Stomach (tissue), 4 donors: Measurements from ENCODE around the gene SLMAP.

Experiments
- EP300 ChIP-seq: sonication (generic); formaldehyde crosslinking; IDR thresholded peaks from one replicate; pipeline ENCODE4 v1.6.1; 2017; ENCODE audit warnings: antibody characterized with exemption
- TF ChIP-seq, protein P1 (sequence below), 7 experiments: fragments of 450-650 bp in 4 of 7; fragments of 200-600 bp in 3 of 7; sonication (generic) in 3 of 7; IDR thresholded peaks; one replicate each; pipeline ENCODE4 v1.5.1; 2016 to 2019; ENCODE audit warnings: antibody characterized with exemption in 7 of 7, control low read depth in 2 of 7, mild to moderate bottlenecking in 1 of 7

- TF ChIP-seq, protein P1, sequence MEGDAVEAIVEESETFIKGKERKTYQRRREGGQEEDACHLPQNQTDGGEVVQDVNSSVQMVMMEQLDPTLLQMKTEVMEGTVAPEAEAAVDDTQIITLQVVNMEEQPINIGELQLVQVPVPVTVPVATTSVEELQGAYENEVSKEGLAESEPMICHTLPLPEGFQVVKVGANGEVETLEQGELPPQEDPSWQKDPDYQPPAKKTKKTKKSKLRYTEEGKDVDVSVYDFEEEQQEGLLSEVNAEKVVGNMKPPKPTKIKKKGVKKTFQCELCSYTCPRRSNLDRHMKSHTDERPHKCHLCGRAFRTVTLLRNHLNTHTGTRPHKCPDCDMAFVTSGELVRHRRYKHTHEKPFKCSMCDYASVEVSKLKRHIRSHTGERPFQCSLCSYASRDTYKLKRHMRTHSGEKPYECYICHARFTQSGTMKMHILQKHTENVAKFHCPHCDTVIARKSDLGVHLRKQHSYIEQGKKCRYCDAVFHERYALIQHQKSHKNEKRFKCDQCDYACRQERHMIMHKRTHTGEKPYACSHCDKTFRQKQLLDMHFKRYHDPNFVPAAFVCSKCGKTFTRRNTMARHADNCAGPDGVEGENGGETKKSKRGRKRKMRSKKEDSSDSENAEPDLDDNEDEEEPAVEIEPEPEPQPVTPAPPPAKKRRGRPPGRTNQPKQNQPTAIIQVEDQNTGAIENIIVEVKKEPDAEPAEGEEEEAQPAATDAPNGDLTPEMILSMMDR (IDR thresholded peaks at IDR 0.05), result peak in 1 of 7 experiments; percentile 6
- no peak for TF ChIP-seq EP300
Observed at GRCh38 chr3:57910990-57911389, 154.9 kb downstream of the SLMAP start.
